AG10803 (cell line): ENCODE measurements around the gene CELF1.

Experiments used
- DNase-seq: peaks from one replicate; pipeline ENCODE4 v3.0.0; 2010; ENCODE audit warnings: low read depth
- H3K4me3 ChIP-seq: 2 replicates; pipeline ENCODE4 v1.5.1; 2011; ENCODE audit warnings: mild to moderate bottlenecking, low read length, control low read depth
- CTCF ChIP-seq: conservative IDR thresholded peaks from 2 replicates; pipeline ENCODE4 v1.5.1; 2011; ENCODE audit warnings: mild to moderate bottlenecking, low read length, control low read depth, inconsistent platforms

CELF1 gene

GRCh38 chr11:47572715-47573255 lies 19.9 kb upstream of the CELF1 start:
- DNase-seq = no peak
- TF ChIP-seq CTCF = no peak
- H3K4me3 ChIP-seq = no peak overlapping the region

GRCh38 chr11:47571895-47572294 lies 19.0 kb upstream of the CELF1 start:
- H3K4me3 ChIP-seq = no peak overlapping the region
- peak; percentile 62 for DNase-seq
- TF ChIP-seq CTCF = no peak

DNA sequence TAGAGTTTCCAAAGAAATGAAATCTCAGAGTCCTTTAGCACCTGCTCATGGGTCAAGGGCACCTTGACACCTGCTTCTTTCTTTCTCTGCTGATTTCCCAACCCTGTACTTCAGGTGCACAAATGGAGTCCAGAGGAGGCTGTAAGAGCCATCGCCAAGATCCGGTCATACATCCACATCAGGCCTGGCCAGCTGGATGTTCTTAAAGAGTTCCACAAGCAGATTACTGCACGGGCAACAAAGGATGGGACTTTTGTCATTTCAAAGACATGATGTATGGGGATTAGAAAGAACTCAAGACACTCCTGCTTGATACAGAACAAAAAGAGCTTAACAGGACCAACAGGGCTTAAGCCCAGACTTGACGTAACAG lies 18.4 kb upstream of the CELF1 start:
- DNase-seq = no peak
- TF ChIP-seq CTCF = no peak
- no peak overlapping the region for H3K4me3 ChIP-seq

GRCh38 chr11:47570651-47571356 lies 17.9 kb upstream of the CELF1 start:
- no peak overlapping the region for H3K4me3 ChIP-seq
- DNase-seq = no peak
- no peak for TF ChIP-seq CTCF

GRCh38 chr11:47569646-47570045 lies 16.7 kb upstream of the CELF1 start:
- H3K4me3 ChIP-seq = no peak overlapping the region
- DNase-seq = no peak
- TF ChIP-seq CTCF = no peak

DNA sequence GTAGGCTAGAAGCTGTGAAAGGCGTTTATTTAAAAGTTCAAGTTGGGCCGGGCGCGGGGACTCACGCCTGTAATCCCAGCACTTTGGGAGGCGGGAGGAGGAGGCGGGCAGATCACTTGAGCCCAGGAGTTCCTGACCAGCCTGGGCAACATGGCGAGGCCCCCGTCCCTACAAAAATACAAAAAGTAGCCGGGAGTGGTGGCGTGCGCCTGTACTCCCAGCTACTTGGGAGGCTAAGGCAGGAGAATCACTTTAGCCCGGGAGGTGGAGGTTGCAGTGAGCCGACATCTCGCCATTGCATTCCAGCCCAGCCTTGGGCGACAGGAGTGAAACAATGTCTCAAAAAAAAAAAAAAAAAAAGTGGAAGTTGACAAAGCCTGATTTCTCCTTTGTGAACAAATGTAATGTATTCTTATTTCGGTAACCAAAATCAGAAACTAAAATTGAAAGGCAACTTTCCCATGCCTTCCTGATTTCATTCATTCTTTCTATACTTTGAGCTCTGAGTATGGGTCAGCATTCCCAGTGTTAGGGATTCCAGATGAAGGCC lies 13.3 kb upstream of the CELF1 start:
- peak overlapping the region; percentile 84 for H3K4me3 ChIP-seq
- no peak for TF ChIP-seq CTCF
- no peak for DNase-seq
